COLO668 (cell line): ENCODE data around the gene LDAH.

Source experiments
- DNase-seq: peaks from one replicate; lab custom pipeline; 2025; ENCODE audit not compliant: unreplicated experiment; lab: John Stamatoyannopoulos, UW

The LDAH gene

DNA sequence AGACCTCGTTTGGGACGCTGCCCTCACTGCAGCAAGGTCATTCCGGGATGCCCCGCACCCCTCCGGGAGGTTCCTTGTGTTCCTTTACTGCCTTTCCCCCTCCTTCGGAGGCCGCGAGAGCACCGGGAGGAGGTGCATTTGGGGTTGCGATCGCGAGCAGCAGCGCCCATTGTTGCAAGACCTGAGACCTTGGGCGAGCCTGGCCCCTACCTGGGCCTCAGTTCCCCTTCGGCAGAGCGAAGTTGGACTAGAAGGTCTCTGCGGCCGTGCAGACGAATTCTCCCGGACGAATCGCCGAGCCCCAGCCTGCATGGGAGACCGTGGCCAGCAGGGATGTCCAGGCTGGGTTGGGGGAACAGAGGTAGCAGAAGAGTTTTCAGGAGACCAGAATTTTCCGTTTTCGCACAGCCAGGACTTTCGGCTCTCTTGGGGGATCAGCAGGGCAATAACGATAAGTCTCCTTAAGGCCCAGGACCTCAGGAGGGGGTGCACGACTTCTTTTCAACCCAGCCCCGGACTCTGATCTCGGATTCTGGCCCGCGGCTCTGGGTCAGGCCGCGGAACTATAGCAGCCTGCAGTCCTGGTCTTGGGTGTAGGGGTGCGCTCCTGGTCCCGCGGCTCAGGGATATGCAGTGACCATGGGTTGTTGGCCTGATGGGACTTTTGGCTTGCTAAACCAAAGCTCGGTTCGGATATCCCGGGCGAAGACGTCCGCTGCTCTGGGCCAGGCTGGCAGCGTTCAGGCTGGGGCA is 153.2 kb downstream of the LDAH start:
- no peak for DNase-seq

GRCh38 chr2:20668871-20669475 is 153.9 kb downstream of the LDAH start:
- no peak for DNase-seq

GRCh38 chr2:20668451-20668850 is 154.4 kb downstream of the LDAH start:
- no peak for DNase-seq

GRCh38 chr2:20667531-20668401 is 155.1 kb downstream of the LDAH start:
- DNase-seq: no peak

DNA sequence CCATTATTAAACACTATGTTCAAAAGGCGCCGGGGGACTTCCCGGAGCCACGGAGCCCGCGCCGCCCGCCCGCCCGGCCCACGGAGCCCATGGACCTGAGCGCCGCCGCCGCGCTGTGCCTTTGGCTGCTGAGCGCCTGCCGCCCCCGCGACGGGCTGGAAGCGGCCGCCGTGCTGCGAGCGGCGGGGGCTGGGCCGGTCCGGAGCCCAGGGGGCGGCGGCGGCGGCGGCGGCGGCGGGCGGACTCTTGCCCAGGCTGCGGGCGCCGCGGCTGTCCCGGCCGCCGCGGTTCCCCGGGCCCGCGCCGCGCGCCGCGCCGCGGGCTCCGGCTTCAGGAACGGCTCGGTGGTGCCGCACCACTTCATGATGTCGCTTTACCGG is 155.8 kb downstream of the LDAH start:
- DNase-seq: peak; percentile 33

- peak; percentile 43 for DNase-seq
Observed at GRCh38 chr2:20666304-20667150, 156.4 kb downstream of the LDAH start, which contains the start of gene GDF7. GDF7 (plus strand) TSS chr2:20667144; CDS start chr2:20667240, 96 bp downstream.

GRCh38 chr2:20666005-20666303 is 156.9 kb downstream of the LDAH start:
- peak; percentile 43 for DNase-seq

DNA sequence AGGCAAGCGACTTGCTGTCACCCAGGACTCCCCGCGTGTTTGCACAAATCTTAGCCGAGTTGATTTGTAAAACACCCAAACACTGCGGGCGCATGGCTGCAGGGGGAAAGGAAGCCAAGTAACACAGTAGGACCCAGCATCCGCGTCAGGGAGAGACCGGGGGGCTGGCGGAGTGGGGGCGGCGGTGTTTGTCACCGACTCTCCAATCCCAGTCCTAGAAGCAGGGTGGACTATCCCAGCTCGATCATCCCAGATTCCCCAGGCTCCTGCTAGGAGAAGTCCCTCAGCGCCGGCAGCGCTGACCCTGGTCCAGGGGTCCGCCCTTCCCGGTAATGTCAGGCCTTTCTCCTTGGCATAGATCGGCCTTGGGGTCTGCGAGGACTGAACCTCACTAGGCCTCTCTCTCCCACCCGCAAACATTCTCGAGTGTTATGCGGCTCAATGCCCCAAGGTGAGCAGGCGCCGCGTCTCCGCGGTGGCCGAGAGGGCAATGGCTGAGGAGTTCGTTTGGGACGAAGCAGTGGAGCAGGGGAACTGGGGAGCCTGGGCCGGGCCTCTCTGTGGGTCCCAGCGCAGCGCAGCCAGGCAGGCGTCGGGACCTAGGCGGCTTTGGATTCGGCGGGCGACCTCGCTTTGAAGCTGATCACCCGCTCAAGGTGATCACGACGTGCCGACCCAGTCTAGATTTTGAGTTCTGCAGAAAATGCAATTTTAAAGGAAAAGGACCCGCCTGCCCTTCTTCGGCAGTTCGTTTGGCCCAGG is 157.5 kb downstream of the LDAH start:
- no peak for DNase-seq

DNA sequence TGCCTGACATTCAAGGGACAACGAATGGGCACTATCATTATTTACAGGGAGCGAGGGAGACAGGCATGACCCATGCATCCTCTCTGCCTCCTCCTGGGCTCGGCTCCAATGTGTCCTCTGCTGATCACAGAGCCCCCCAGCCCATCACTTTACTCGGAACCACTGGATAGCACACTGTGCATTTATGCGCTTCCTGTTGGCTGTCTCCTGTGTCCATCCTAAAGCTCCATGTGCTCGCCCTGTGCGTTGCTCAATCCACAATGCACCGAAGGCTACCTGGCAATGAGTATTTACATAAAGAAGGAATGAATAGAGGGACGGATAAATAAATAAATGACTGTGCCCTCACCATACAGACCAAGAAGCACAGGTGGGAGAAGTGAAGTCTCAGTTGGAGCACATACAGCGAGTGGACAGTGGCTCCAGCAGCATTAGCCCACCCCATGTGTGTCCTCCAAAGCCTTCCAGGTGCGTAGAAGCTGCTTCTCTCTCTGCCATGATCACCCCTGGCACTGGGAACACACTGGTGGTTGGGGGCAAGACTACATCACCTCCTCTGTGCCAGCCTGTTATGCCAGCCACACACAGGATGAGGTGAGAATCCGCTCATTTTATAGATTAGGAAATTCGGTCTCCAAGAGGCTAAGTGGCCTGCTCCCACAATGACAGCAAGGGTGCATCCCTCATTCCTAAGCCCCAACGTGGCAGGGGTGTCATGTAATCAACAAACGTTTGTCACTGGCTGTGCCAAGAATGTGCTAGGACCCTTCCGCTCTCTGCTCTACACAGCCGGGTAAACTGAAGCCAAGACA is 158.3 kb downstream of the LDAH start:
- no peak for DNase-seq

DNA sequence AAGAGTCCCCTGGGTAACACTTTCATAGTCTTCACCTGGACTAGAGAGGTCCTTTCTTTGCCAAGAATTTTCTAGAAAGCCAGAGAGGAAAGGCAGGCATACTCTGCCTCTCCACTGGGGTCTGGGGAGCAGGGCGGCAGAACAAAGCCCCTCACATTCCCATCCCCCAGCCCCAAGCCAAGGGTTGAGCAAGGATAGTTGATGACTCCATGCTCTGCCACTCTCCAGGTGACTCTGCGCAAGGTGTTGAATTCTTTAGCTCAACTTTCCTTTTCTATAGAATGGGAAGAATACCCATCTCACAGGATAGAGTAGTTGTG is 158.9 kb downstream of the LDAH start:
- no peak for DNase-seq

- DNase-seq: no peak
Observed at GRCh38 chr2:20663196-20664070, 159.5 kb downstream of the LDAH start.

DNA sequence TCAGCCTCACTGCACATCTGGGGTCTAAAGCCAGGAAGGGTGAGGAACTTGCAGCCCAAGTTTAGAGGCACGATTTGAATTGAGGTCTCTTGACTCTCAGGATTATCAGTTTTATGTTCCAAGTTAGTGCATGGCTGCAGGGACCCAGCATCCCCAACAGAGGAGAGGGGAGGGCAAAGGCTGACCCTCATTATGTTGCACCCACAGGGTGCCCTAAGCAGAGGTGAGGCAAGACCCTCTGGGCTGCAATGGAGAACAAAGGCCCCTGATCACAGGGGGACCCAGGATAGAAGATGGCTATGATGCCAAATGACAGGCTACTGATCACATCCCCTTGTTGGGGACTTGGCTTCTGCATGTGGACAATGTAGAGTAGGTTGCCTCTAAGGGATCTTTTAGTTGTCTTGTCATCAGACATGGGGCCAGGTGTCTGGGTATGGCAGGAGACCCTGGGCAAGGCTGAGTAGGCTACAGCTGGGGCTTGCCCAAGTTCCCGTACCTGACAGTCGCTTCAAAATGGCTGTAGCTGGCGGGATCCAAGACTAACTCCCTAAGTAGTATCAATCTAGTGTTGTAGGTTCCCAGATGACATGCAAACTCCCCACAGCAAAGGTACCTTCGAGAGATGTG is 160.5 kb downstream of the LDAH start:
- DNase-seq: no peak

- peak; percentile 44 for DNase-seq
Observed at GRCh38 chr2:20661421-20662307, 161.2 kb downstream of the LDAH start.

DNA sequence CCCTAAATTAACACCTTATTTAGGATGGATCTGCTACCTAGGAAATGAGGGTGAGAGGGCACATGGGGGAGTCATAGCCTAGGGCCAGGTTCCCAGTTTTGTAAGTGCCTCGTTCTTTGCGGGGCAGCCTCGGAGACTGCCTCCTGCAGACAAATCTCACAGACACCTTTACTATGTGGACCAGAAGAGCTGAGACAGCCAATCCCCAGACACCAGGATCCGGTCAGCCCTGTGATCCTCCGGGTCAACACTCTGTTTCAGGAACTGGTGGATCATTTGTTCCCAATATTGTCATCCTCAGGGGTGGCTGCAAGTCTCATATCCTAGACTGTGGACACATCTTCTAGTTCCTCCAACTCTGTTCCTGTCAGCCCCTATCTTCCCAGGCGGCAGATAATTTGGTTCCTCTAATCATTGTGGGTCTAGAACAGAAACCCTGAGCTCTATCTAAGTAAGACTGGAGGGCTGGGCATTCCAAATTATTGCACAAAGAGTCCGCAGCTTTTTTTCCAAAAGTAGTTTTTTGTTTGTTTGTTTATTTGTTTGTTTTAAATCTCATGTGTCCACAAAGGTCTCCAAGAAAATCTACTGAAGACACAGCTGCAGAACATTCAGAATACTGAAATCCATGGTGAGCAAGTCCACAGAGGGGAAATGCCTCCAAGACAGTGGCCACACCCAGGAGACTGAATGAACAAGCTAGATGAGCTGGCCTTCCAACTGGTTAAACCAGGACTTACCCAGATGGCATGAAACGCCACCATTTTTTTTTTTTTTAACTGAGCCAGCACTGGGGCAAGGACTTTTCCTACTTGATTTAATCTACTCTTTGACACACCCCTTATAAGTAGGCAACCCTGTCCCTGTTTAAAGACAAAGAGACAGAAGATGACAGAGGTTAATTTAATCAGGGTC is 162.1 kb downstream of the LDAH start:
- DNase-seq: no peak

DNA sequence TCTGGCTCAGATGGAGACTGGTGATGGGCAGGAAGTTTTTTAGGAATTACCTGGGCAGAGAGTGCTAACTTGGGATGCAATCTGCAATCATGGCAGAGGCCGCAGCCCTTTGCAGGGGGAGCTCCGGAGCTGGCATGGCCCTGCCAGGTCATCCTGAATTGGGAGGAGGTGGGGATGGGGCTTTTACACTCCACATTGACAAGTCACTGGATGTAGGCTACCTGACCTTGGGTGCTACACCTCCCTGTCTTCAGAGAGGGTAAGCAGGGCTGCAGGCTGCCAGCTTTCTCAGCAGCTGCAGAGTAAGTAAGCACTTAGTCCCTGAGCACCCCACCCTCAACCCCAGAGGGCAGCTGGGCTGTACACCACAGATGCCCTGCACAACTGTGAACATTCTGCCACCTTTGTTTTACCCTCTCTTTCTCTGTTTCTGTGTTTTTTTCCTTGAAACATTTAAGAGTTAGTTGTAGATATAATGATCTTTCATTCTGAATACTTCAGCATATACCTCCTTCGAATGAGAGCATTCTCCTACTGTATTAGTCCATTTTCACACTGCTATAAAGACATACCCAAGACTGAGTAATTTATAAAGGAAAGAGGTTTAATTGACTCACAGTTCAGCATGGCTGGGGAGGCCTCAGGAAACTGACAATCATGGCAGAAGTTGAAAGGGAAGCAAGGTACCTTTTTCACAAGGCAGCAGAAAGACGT is 165.2 kb downstream of the LDAH start:
- DNase-seq: no peak

GRCh38 chr2:20656561-20656960 is 166.3 kb downstream of the LDAH start:
- DNase-seq: no peak
